Activated T-cell treated with anti-CD3 and anti-CD28 coated beads for 48 hours (primary cell): ENCODE results near the gene SPON1.
"Not testable (repeated sequence)": the region's sequence is repeated elsewhere in the genome, so short reads cannot be mapped to it uniquely, and the experiment has no call there.

Experiments
- DNase-seq: peaks from one replicate; pipeline ENCODE4 v3.0.0-alpha.2; 2020; ENCODE audit warnings: low read depth

The SPON1 gene

DNA sequence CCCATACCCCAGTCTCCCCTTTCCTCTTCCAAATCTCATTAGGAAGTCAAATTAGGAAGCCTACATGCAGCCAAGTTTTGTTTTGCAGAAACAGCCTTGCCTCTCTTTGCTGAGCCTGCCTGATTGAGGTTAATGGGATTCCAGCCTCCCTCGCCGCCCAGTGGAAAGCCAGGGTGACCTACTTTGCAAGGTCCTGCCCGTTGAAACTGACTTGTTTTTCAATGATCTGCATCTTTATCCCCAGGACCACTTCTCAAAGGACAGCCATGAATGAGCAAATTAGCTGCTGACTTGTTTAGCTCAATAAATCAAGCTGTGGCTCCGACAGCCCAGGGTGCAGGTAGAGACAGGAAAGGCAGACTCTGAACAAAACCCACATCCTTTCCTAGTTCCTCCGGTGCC lies 286.1 kb downstream of the SPON1 start:
- DNase-seq = no peak

DNA sequence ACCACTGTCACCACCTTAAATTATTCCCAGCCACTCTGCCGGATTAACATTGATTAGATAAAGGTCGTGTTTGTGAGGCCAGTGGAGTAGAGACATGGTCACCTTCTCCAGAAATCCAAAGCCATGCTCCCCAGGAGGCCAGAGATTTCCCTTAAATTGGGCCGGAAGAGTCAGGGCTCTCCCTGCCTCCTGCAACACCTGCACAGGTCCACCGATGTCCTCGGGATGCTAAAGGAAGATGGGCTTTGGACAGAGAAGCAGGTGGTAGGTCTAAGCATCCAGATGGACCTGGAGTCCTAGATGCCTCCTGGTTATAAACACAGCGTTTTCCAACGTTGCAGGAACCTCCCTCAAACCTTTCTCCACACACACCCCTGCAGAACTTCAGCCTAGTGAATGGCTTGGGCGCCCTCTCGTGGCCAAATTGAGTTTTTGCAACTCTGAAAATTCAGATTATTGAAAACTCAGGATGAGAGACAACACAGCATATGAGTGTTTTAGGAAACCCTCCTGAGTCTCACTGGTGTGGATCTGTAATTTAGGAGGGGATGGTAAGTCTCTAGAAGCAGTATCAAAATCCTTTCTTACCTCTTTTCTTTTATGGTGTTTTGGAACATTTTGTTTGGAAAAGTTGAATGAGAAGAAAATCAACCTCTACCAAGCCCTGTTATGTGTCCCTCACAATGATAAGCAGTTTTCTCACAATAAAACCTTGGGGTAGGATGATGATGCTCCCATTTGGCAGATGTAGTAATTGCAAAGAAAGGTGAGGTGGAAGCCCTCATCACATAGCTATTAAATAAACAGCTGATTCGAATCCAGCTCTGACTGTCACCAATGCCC lies 286.8 kb downstream of the SPON1 start:
- DNase-seq = peak; percentile 45

DNA sequence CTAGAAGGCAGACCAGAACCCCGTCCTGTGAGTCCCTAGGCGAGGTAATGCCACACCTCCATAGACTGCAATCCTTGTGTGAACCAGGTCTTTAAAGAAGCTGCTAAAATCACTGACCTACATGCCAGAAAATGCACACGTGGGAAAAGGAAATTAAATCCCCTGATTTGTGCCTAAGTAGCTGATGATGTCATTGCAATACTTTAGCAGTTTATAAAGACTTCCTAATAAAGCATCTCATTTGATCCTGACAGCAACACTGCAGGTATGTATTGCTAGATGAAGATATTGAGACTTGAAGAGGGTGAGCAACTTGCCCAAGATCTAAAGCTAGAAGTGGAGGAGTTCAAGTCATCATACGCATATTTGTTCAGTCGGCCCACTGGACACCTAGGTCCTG lies 289.2 kb downstream of the SPON1 start:
- DNase-seq = no peak

DNA sequence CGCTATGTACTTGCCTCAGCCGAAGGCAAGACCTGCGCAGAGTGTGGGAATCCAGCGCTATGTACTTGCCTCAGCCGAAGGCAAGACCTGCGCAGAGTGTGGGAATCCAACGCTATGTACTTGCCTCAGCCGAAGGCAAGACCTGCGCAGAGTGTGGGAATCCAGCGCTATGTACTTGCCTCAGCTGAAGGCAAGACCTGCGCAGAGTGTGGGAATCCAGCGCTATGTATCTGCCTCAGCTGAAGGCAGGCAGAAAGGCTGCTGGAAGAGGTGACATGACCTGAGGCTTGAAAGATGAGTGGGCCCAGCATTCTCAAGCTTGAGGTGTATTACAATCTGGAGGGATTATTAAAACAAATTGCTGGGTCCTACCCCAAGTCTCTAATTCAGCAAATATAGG lies 290.0 kb downstream of the SPON1 start:
- DNase-seq = not testable (repeated sequence)

DNA sequence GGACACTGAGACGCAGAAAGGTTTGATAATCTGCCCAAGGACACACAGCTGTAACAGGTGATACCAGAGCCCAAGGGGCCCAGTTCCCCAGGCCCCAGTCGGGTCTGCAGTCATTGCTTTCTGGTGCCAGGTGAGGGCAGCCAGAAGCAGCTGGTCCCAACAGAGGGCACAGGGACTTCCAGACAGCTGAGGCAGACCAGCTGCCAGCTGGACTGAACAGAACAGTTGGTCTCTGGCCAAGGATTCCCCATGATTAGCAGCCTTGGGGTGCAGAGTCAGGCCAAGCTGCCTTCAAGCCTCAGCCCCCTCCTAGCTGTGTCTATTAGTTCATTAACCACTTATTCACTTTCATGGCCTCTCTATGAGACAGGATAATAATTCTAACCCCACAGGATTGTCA lies 290.9 kb downstream of the SPON1 start:
- DNase-seq = no peak

DNA sequence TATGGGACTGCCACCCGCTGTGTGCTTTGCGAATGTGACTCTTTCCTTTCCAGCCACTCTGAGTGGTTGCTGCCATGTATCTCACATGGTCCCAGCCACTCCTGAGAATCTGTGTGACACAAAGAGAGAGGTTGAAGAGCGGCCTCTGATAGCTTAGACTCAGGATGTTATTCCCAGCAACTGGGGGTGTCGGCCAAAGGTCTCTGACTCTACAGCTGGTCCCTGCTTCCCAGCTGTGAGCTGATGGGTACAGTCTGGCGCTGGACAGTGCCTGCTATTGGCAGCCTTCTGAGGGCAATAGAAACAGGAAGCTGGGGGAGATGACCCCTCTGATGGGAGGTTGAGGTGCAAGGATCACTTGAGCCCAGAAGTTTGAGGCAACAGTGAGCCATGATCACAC lies 291.3 kb downstream of the SPON1 start:
- DNase-seq = no peak

DNA sequence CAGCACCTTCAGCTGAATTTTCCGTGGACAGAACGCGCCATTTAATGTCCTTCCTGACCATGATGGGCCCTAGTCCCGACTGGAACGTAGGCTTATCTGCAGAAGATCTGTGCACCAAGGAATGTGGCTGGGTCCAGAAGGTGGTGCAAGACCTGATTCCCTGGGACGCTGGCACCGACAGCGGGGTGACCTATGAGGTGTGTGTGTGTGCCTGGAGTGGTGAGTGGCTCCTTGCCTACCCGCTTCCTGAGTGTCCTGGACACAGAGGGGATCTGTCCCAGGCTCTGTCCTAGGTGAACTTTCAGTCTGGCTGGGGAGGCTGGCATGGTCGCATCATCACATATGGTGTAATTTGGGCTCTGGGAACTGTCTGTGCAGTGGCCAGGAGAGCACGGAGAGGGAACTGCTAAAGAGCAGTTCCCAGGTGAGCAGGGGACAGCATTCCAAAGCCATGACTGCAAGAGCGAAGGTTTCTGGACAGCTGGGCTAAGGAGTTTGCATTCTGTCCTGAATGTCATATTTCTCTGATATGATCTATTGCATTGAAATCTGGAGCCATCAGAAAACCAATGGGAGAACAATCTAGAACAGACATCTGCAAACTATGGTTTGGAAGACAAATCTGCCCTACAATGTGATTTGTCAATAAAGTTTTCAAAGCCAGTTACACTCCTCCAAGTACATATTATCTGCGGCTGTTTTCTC lies 292.2 kb downstream of the SPON1 start:
- DNase-seq = no peak

DNA sequence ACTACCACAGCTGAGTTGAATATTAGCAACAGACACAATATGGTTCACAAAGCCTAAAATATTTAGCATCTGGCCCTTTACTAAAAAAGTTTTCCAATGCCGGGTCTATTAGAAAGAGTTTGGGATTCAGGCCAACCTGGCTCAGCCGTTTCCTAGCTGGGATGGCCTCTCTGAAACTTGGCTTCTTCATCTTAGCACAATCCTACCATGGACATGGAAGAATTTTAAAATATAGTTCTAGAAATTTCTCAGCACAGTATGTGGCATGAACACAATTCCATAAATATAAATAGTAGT lies 292.7 kb downstream of the SPON1 start:
- no peak for DNase-seq

DNA sequence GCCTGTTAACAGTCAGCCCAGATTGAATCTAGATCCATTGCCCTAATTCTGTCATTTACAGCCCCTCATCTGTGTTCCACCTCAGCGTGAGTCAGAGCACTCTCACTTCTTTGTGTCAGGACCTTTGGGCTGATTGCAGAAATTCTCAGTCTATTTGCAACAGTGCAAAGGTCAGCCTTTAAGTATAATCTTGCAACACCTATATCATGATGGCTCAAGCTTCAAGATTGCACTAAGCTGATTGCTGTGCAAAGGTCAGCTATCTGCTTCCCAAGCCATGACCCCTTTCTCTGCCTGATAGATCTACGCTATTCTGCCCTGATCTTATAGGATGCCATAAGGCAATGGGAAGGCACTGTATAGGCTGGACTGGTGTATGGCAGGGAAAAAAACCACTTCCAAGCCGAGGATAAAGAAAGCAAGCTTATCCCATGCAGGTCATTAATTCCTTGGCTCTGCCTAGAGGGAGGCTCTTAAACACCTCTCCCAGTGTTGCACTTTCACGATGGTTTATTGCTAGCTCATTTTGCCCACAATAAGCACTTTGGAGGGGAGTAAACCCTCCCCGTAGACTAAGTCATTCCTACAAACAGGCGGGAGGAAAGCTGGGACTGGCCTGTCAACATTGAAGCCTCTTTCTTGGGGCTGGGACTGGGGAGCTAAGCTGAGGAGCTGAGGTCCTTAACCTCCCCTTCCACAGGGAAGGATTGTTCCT lies 295.9 kb downstream of the SPON1 start:
- no peak for DNase-seq

DNA sequence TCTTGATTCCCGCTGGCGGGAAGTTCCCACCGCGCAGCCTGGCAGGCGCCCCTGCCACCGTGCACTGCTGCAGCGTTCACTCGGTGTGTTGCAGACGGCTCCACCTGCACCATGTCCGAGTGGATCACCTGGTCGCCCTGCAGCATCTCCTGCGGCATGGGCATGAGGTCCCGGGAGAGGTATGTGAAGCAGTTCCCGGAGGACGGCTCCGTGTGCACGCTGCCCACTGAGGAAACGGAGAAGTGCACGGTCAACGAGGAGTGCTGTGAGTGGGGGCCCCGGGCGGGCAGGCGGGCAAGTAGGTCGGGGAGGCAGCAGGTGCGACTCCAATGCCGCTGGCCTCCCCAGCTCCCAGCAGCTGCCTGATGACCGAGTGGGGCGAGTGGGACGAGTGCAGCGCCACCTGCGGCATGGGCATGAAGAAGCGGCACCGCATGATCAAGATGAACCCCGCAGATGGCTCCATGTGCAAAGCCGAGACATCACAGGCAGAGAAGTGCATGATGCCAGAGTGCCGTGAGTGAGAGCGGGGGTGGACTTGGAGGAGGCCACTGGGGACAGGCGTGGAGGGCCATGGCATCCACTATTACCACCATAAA lies 296.8 kb downstream of the SPON1 start:
- no peak for DNase-seq

DNA sequence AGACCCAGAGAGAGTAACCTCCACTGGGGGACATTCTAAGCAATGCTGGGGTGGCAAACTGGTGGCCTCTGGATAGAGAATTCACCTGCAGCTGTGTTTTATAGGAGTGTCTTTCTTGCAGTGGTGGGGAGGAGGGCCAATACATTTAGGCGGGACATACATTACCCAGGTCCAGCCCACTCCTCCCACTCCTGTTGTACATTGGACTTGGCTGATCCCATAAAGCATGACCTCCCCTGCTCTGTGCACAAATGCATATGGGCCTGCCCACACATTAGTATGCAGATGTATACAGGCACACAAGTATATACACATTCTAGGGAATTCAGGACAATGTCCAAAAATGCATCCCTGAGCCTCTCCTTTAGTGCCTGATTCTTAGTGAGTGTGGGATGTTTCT lies 297.4 kb downstream of the SPON1 start:
- DNase-seq = no peak

DNA sequence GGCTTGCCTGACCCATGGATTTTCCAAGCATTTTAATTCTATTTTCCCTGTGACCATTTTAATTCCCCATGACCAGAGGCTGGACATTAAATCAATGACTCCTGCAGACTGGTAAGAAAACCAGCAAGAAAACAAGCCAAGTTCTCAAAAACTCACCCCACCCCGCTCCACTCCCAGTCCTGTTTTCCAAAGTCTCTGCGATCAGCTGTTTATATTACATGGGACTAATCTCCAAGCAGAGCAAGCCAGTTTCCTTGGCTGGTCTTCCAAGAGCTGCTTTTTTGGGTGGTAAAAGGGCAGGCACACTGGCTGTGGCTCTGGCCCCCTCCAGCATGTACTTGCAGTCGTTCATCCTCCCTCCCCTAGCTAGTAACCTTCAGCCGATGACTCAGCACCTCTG lies 298.5 kb downstream of the SPON1 start:
- DNase-seq = no peak

DNA sequence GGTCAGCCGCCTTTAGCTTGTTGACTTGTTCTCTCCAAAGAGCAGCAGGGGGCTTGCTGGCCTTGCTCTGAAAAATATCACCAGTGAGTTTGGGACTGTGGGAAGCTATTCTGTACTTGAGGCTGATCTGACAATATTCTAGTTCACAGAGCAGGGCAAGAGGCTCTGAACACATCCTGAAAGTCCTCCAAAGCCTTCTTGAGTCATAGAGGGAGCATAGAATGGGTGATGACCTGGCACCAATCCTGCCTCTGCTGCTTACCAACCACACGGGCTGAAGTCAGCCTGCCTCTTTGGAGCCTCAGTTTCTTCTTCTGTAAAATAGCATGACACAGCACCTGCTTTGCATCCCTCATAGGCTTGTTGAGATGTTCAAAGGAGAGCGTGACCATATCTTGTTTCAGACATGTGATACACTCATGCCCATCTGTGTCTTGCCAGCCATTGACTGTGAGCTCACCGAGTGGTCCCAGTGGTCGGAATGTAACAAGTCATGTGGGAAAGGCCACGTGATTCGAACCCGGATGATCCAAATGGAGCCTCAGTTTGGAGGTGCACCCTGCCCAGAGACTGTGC lies 299.8 kb downstream of the SPON1 start:
- DNase-seq = no peak

DNA sequence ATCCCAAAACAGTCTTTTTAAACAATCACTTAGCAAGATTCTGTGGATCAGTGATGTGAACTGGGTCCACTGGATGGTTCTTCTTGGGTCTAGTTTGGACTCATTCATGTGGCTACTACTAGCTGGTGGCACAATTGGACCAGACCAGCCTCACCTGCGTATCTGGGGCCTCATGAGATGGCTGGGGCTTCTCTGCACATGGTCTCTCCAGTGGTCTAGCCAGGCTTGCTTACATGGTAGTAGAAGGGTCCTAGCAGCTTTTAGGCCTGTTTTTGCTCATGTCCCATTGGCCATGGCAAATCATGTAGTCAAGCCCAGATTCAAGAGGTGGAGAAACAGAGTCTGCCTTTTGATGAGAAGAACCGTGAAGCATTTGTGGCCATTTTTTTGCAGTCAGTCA lies 302.4 kb downstream of the SPON1 start:
- DNase-seq = no peak

DNA sequence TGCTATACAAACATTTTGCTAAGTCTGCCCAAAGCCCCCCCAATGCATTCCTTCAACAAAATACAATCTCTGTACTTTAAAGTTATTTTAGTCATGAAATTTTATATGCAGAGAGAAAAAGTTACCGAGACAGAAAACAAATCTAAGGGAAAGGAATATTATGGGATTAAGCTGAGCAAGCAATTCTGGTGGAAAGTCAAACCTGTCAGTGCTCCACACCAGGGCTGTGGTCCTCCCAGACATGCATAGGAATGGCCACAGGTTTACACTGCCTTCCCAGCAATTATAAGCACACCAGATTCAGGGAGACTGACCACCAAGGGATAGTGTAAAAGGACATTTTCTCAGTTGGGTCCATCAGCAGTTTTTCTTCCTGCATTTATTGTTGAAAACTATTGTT lies 304.1 kb downstream of the SPON1 start:
- no peak for DNase-seq

DNA sequence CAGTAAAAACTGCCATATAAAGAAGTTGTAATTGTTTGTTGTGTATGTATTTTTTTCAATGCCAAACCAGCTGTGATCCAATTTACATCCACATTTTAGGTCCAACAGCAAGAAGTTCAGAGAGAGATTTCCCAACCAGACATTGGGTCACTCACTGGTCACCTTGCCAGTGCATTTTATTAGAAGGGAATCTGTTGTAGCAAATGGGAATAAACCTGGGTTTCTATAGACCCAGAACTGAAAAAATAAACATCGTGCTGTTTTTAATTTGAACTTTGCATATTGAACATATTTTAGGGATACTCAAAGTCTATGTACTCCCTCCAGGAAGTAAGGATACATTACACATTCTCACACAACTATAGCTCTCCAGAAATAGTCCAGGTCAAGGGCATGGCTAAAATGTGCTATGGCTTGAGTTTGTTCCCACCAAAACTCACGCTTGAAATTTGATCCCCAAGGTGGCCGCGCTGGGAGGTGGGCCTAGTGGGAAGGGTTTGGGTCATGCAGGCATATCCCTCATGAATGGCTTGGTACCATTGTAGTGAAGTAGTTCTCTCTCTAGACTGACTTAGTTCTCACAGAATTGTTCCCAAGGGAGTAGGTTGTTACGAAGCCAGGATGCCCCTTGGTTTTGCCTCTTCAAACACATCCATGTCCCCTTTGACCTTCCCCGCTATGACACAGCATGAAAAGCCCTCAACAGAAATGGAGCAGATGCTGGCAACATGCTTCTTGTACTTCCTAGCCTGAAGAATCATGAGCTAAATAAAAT lies 305.5 kb downstream of the SPON1 start:
- no peak for DNase-seq

DNA sequence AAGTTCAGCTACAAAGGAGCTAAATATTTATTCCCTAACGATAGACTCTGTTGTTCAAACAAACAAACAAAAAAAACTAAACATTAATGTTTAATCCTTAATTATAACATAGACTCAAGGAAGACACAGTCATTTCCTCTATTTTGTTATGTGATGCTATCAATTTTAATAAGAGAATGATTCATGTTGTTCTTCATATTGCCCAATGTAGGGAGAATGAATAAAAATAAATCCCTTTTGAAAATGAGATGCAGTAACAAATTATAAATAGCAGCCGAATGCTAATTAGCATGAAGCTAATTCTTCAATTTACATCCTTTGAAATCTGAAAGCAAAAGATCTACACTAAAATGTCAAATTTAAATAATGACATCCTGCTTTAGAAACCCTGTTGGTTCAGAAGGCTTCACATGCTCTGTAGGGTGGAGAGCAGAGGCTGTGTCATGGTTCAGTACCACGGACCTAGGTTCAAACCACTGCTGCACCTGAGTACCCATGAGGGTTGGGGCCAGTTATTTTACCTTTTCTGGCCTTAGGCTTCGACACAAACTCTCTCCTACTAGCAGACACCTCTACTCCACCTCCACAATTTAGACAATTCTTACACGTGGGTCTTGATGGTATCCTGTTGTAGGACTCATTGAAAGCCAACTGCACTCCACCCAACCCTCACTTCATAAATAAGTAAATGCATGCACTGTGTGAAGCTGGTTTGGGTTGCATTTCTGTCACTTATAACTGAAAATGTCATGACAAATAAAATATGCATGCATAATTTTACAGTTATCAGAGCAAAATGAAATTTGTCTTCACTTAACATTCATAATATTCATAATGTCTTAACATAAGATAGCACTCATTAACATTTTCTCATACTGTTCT lies 307.4 kb downstream of the SPON1 start:
- no peak for DNase-seq

DNA sequence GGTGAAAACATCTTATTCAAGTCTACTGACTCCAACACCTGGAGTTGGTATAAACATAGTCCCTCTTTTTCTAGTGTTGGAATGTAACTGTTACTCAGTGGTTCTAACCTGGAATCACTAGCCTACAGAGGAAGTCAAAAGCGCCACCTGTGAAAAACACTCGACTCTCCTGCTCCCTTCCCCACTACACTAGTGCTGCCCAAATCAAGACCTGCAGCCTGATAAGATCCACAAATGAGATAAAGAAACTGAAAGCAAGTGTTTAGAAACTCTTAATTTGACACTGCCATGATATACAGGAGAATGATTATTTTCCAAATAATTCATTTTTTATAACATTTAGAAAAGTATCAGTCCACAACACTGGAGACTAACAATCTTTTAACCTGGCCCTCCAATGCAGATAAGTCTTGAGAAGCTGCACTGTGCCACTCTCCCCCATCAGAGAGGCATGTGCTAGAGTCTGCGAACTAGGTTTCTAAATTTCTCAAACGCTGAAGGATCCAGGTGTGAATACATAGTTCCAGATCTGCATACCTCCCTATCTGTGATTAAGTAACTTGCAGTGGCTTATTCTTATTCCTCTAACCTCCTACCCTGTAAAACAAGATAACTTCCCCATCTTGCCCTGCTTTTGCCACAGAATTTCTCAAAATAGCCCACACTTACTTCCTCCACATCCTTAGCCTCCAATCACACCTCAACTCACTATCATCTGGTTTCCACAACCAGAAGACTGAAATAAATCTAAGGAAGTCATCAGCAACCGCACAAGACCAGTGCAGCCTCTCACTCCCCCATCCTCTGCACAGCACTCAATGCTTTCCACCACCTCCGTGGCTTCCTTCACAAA lies 308.4 kb downstream of the SPON1 start:
- no peak for DNase-seq

DNA sequence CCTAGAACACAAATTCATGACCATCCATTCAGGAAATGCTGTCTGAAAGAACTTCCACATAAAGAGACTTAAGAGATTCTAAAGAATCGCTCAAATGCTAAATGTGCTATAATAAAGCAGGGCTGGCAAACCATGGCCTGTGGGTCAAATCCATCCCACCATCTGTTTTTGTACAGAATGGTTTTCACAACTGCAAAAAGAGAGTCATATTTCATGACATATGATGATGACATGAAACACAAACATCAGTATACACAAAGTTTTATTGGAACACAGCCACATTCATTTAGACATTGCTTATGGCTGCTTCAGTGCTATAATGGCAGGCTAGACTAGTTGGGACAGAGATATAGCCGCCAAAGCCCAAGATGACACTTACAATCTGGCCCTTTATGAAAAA lies 311.4 kb downstream of the SPON1 start:
- DNase-seq = no peak

DNA sequence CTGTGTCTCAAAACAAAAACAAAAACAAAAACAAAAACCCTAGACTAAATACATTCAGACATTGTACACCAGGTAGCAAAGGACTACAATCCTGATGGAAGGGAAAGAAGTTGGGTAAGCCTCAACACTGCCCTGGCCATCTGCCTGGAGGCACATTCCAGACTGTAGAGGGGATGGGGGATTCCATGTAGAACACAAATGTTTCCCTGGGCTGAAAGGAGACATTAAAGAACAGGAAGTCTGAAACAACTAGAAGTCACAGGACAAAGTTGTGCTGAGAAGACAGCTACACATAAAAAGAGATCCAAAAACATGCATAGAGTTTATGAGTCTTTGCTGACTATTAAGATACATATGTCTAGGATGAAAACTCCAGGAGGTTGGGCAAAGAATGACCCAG lies 312.6 kb downstream of the SPON1 start:
- DNase-seq = no peak
